NT2/D1 (cell line): ENCODE results near the gene PHLPP1.

Source experiments
- SUZ12 ChIP-seq: IDR thresholded peaks from 2 replicates; pipeline ENCODE4 v1.6.1; 2011; ENCODE audit not compliant: insufficient read length, insufficient read depth; ENCODE audit errors: extremely low read depth
- ZNF274 ChIP-seq: IDR thresholded peaks from 2 replicates; pipeline ENCODE4 v1.6.1; 2011; ENCODE audit warnings: mild to moderate bottlenecking, low read depth, low read length

DNA sequence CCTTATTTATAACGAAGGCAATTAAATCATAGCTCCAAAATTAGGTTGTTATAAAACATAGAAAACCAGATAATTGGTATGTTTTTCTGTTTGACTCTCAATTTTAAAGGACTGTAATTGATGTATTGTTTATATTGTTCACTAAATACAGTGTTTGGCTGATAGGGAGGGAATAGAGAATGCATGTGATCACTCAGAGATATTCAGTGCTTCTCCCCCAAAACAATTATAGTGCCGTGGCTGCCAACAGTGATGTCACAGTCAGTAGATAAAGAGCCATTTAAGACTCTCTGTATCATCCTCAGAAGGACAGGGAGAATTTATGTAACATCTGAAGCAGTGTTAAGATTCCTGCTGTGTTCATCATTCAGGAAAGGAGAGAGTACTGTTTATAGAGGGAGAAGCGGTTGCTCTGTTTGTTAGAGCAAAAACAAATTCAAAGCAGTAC is 69.6 kb downstream of the PHLPP1 start:
- TF ChIP-seq ZNF274 (no peak), SUZ12 (no peak)
